ENCODE data around the gene EML3.
A peak's percentile ranks its signal among the peaks of the same experiment; 100 is the strongest.

EML3 gene

DNA sequence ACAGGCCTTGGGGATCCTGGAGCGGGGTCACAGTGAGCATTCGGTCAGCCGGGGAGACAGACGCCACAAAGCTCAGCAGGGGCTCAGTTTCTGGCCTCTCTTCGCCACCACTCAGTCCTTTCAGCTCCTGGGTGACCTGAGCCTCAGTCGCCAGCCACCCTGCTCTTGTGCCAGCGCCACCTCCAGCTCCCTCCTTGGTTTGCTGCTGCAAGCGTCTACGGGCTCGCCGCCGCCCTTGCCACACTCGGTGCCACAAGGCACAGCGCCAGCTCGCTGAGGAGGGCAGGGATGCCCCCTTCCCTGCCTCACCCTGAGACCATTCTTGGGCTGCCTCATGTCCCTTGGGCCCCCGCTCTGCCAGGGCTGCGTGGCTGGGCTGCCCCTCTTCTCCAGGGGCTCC lies 37.4 kb downstream of the EML3 start:
- Histone ChIP-seq H4K8ac (ENCODE audit: low read depth, low read length) (no peak overlapping the region), H3K79me2 (ENCODE audit: control insufficient read depth, insufficient read depth, low read length, poor library complexity) (peaks cover 15% of the 10 kb centered on the region), H3K14ac (ENCODE audit: low read length) (peak overlapping the region; percentile 5), H3K36me3 (ENCODE audit: control insufficient read depth in 1 of 2, insufficient read depth in 2 of 2, low read length in 2 of 2) (peaks cover 39 to 51% of the 10 kb centered on the region in 2 experiments), H2BK5ac (ENCODE audit: low read depth, low read length, poor library complexity) (no peak overlapping the region), H2BK120ac (ENCODE audit: insufficient read depth, low read length, poor library complexity) (no peak overlapping the region), H2AK5ac (ENCODE audit: low read length) (no peak overlapping the region), H3K18ac (ENCODE audit: low read length) (peak overlapping the region; percentile 5), H3K27ac (ENCODE audit: low read depth, low read length) (no peak overlapping the region), H3K79me1 (ENCODE audit: low read length) (peaks cover 12% of the 10 kb centered on the region), H3K4me3 (ENCODE audit: low read depth, low read length) (no peak overlapping the region), H4K12ac (ENCODE audit: low read depth, low read length) (no peak overlapping the region), H2BK12ac (ENCODE audit: low read length) (no peak overlapping the region), H4K91ac (ENCODE audit: low read depth, low read length) (no peak overlapping the region), H3K4me2 (ENCODE audit: low read length) (peak overlapping the region; percentile 88), H3K4ac (ENCODE audit: low read depth, low read length) (peak overlapping the region; percentile 6), H3K27me3 (ENCODE audit: insufficient read depth, low read length) (no peaks in the 10 kb centered on the region), H2AFZ (ENCODE audit: insufficient read depth, low read length, poor library complexity) (no peak overlapping the region), H3K23ac (ENCODE audit: low read length) (no peak overlapping the region), H3K9ac (ENCODE audit: low read length) (peak overlapping the region; percentile 41), H3K4me1 (ENCODE audit: control insufficient read depth in 1 of 2, insufficient read depth in 2 of 2, low read length in 2 of 2) (peaks cover 11 to 13% of the 10 kb centered on the region in 2 experiments), H3K9me3 (ENCODE audit: insufficient read depth, low read depth, low read length) (no peaks in the 10 kb centered on the region)
- WGBS (ENCODE audit: extremely low coverage, insufficient coverage, insufficient read length): no CpG with 5 or more reads among the region's 17 CpGs
- DNase-seq: no peak

DNA sequence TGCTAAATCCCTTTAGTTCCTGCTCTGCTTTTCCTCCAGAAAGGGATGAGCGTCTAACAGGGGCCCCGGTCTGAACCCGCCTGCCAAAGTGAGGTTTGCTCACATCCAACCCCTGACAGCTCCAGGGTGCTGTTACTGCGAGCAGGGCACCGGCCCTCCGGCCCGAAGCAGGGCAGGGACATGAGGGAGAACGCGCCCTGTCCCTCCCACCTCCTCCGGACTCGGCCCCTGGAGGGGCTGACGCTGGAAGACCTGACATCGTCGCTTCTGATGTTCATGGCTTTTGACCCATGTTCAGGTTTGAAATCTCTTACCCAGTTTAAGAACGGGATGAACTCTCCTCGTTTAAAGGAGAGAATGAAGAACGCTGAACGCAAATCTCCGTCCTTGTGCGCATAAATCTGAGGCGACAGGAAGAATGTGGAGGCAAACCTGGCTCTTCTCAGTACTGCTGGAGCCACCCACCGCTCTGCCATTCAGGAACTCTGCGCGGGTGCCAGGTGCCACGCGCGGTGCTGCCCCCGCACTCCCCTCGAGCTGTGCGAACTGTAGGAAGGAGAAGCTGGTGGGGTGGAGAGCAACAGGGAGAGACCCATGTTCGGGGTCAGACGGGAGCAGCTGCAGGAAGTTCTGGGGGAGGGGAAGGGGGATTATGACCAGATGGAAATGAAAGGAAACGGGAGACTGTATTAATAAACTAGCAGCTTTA lies 38.1 kb downstream of the EML3 start:
- peak overlapping the region; percentile 84 for H4K91ac ChIP-seq (ENCODE audit: low read depth, low read length)
- peak overlapping the region; percentile 38 for H3K14ac ChIP-seq (ENCODE audit: low read length)
- peak overlapping the region; percentile 61 for H4K12ac ChIP-seq (ENCODE audit: low read depth, low read length)
- peak overlapping the region; percentile 88 for H3K4me2 ChIP-seq (ENCODE audit: low read length)
- no peaks in the 10 kb centered on the region for H3K9me3 ChIP-seq (ENCODE audit: insufficient read depth, low read depth, low read length)
- H2BK5ac ChIP-seq (ENCODE audit: low read depth, low read length, poor library complexity): peak overlapping the region; percentile 42
- H2BK120ac ChIP-seq (ENCODE audit: insufficient read depth, low read length, poor library complexity): peak overlapping the region; percentile 16
- H3K18ac ChIP-seq (ENCODE audit: low read length): peak overlapping the region; percentile 51
- peak in 1 of 2 donors; percentile 42 for DNase-seq
- peaks cover 15% of the 10 kb centered on the region for H3K79me2 ChIP-seq (ENCODE audit: control insufficient read depth, insufficient read depth, low read length, poor library complexity)
- H3K4me1 ChIP-seq (ENCODE audit: control insufficient read depth in 1 of 2, insufficient read depth in 2 of 2, low read length in 2 of 2): peaks cover 11 to 13% of the 10 kb centered on the region in 2 experiments
- no peaks in the 10 kb centered on the region for H3K27me3 ChIP-seq (ENCODE audit: insufficient read depth, low read length)
- peak overlapping the region; percentile 41 for H2AFZ ChIP-seq (ENCODE audit: insufficient read depth, low read length, poor library complexity)
- H3K23ac ChIP-seq (ENCODE audit: low read length): no peak overlapping the region
- peak overlapping the region; percentile 76 for H4K8ac ChIP-seq (ENCODE audit: low read depth, low read length)
- peaks cover 42 to 55% of the 10 kb centered on the region in 2 experiments for H3K36me3 ChIP-seq (ENCODE audit: control insufficient read depth in 1 of 2, insufficient read depth in 2 of 2, low read length in 2 of 2)
- H3K9ac ChIP-seq (ENCODE audit: low read length): peak overlapping the region; percentile 89
- peak overlapping the region; percentile 75 for H3K4me3 ChIP-seq (ENCODE audit: low read depth, low read length)
- H3K79me1 ChIP-seq (ENCODE audit: low read length): peaks cover 12% of the 10 kb centered on the region
- peak overlapping the region; percentile 53 for H3K27ac ChIP-seq (ENCODE audit: low read depth, low read length)
- no CpG with 5 or more reads among the region's 33 CpGs for WGBS (ENCODE audit: extremely low coverage, insufficient coverage, insufficient read length)
- peak overlapping the region; percentile 41 for H3K4ac ChIP-seq (ENCODE audit: low read depth, low read length)
- H2BK12ac ChIP-seq (ENCODE audit: low read length): no peak overlapping the region
- H2AK5ac ChIP-seq (ENCODE audit: low read length): peak overlapping the region; percentile 12

DNA sequence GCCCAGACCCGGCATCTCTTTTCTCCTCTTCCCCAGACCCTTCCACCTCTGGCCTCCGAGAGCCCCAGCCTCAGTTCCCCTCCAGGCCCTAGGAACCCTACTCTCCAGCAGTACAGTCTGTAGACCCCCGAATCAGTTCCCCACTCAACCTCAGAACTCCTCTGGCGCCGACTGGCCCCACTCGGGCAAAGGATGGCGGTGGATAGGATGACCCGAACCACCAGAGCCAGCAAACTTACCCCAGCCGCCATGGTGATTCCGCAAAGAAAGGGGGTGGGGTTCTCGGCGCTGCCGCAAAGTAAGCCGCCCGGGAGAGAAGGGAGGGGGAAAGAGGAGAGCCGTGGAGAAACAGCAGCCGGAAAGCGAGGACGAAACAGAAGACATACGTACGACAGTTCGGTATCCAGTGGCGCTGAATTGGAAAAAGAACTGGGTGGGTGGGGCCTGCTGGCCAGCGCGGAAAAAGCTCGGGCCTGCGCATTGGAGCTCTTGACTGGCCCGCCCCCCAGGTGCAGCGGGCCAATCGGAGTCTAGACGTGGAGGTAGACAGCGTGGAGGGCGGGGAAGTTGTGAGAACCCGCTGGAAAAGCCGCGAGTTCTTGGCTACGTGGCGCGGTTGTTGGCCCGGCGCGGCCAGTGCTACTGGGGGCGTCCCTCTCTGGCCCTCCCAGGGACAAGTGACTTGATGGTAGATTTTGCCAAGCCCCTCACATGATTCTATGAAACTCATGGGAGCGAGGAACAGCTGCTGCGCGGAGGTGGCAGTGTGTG lies 38.8 kb downstream of the EML3 start, which contains the start of gene EEF1G:
TSS of gene EEF1G (minus strand) at position 300 of the 771 bp plus-strand sequence. CDS start at position 251, 49 bp downstream.
- WGBS (ENCODE audit: extremely low coverage, insufficient coverage, insufficient read length): no CpG with 5 or more reads among the region's 46 CpGs
- no peaks in the 10 kb centered on the region for H3K27me3 ChIP-seq (ENCODE audit: insufficient read depth, low read length)
- no peak within 1 kb of the TSS for H2BK12ac ChIP-seq (ENCODE audit: low read length)
- peak within 1 kb of the TSS; percentile 89 for H3K9ac ChIP-seq (ENCODE audit: low read length)
- peak within 1 kb of the TSS; percentile 93 for H4K12ac ChIP-seq (ENCODE audit: low read depth, low read length)
- peak within 1 kb of the TSS; percentile 87 for H3K4me3 ChIP-seq (ENCODE audit: low read depth, low read length)
- peaks cover 45 to 59% of the 10 kb centered on the region in 2 experiments for H3K36me3 ChIP-seq (ENCODE audit: control insufficient read depth in 1 of 2, insufficient read depth in 2 of 2, low read length in 2 of 2)
- peaks cover 15% of the 10 kb centered on the region for H3K79me2 ChIP-seq (ENCODE audit: control insufficient read depth, insufficient read depth, low read length, poor library complexity)
- H3K14ac ChIP-seq (ENCODE audit: low read length): peak within 1 kb of the TSS; percentile 78
- H3K9me3 ChIP-seq (ENCODE audit: insufficient read depth, low read depth, low read length): no peaks in the 10 kb centered on the region
- H2AK5ac ChIP-seq (ENCODE audit: low read length): peak within 1 kb of the TSS; percentile 33
- peak within 1 kb of the TSS; percentile 64 for H3K27ac ChIP-seq (ENCODE audit: low read depth, low read length)
- H3K18ac ChIP-seq (ENCODE audit: low read length): peak within 1 kb of the TSS; percentile 80
- no peak within 1 kb of the TSS for H3K23ac ChIP-seq (ENCODE audit: low read length)
- peak within 1 kb of the TSS; percentile 41 for H2AFZ ChIP-seq (ENCODE audit: insufficient read depth, low read length, poor library complexity)
- peak within 1 kb of the TSS; percentile 91 for H3K4ac ChIP-seq (ENCODE audit: low read depth, low read length)
- H3K4me2 ChIP-seq (ENCODE audit: low read length): peak within 1 kb of the TSS; percentile 88
- peak within 1 kb of the TSS; percentile 92 for H4K8ac ChIP-seq (ENCODE audit: low read depth, low read length)
- H2BK5ac ChIP-seq (ENCODE audit: low read depth, low read length, poor library complexity): peak within 1 kb of the TSS; percentile 56
- H4K91ac ChIP-seq (ENCODE audit: low read depth, low read length): peak within 1 kb of the TSS; percentile 84
- DNase-seq: peak; percentile 100
- H3K79me1 ChIP-seq (ENCODE audit: low read length): peaks cover 12% of the 10 kb centered on the region
- H3K4me1 ChIP-seq (ENCODE audit: control insufficient read depth in 1 of 2, insufficient read depth in 2 of 2, low read length in 2 of 2): peaks cover 11 to 13% of the 10 kb centered on the region in 2 experiments
- H2BK120ac ChIP-seq (ENCODE audit: insufficient read depth, low read length, poor library complexity): peak within 1 kb of the TSS; percentile 73

DNA sequence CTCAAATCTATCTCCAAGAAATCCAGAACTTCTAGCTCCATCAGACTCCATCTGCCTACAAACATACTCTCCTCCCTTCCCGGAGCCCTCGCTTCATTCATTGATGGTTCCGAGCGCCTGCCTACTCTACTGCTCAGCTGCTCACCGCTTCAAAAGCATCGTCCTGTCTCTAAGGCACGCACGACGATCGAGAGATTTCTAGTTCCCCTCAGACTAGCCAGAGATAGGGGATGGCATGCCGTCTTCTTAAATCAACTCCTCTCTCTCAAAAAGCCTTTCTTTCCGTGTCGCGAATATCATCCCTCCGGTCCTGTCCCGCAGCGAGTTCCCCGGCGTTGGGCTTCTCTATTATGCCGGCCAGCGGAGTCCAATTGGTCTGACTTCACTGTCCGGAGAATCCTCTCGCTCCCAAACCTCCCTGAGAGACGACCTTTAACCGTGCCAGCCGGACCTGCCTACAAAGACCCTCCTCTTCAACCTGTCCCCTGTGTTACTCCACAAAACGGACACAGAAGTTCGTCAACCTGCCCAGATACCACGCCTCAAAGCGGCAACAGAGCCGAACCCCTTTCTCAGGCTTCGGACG lies 39.5 kb downstream of the EML3 start:
- H3K9me3 ChIP-seq (ENCODE audit: insufficient read depth, low read depth, low read length): no peaks in the 10 kb centered on the region
- H3K4me2 ChIP-seq (ENCODE audit: low read length): peak overlapping the region; percentile 62
- H4K91ac ChIP-seq (ENCODE audit: low read depth, low read length): peak overlapping the region; percentile 69
- H3K36me3 ChIP-seq (ENCODE audit: control insufficient read depth in 1 of 2, insufficient read depth in 2 of 2, low read length in 2 of 2): peaks cover 45 to 59% of the 10 kb centered on the region in 2 experiments
- peak overlapping the region; percentile 78 for H3K14ac ChIP-seq (ENCODE audit: low read length)
- peak overlapping the region; percentile 86 for H3K9ac ChIP-seq (ENCODE audit: low read length)
- peaks cover 12% of the 10 kb centered on the region for H3K79me1 ChIP-seq (ENCODE audit: low read length)
- no peak overlapping the region for H2AFZ ChIP-seq (ENCODE audit: insufficient read depth, low read length, poor library complexity)
- H3K4me1 ChIP-seq (ENCODE audit: control insufficient read depth in 1 of 2, insufficient read depth in 2 of 2, low read length in 2 of 2): peaks cover 11 to 13% of the 10 kb centered on the region in 2 experiments
- no peak overlapping the region for H3K23ac ChIP-seq (ENCODE audit: low read length)
- peaks cover 15% of the 10 kb centered on the region for H3K79me2 ChIP-seq (ENCODE audit: control insufficient read depth, insufficient read depth, low read length, poor library complexity)
- H3K18ac ChIP-seq (ENCODE audit: low read length): peak overlapping the region; percentile 80
- peak in 1 of 2 donors; percentile 42 for DNase-seq
- peak overlapping the region; percentile 33 for H2AK5ac ChIP-seq (ENCODE audit: low read length)
- H4K8ac ChIP-seq (ENCODE audit: low read depth, low read length): peak overlapping the region; percentile 92
- H4K12ac ChIP-seq (ENCODE audit: low read depth, low read length): peak overlapping the region; percentile 93
- no CpG with 5 or more reads among the region's 33 CpGs for WGBS (ENCODE audit: extremely low coverage, insufficient coverage, insufficient read length)
- H3K27me3 ChIP-seq (ENCODE audit: insufficient read depth, low read length): no peaks in the 10 kb centered on the region
- H3K27ac ChIP-seq (ENCODE audit: low read depth, low read length): peak overlapping the region; percentile 64
- peak overlapping the region; percentile 73 for H2BK120ac ChIP-seq (ENCODE audit: insufficient read depth, low read length, poor library complexity)
- peak overlapping the region; percentile 87 for H3K4me3 ChIP-seq (ENCODE audit: low read depth, low read length)
- peak overlapping the region; percentile 91 for H3K4ac ChIP-seq (ENCODE audit: low read depth, low read length)
- H2BK12ac ChIP-seq (ENCODE audit: low read length): no peak overlapping the region
- H2BK5ac ChIP-seq (ENCODE audit: low read depth, low read length, poor library complexity): peak overlapping the region; percentile 56

Measured in trophoblast cell (in vitro differentiated cells and primary cell).